HEK293 (cell line): ENCODE results near the gene ANGPT4.

ENCODE experiments used
- CTCF ChIA-PET: fragments of 350-600 bp; formaldehyde crosslinking; extraction: SDS; loops from one replicate; lab custom pipeline; 2021; ENCODE audit warnings: antibody characterized with exemption; lab: Yijun Ruan, JAX
- POLR2A ChIA-PET: fragments of 300-600 bp; formaldehyde crosslinking; extraction: SDS; loops from one replicate; lab custom pipeline; 2020; ENCODE audit warnings: antibody characterized with exemption, inconsistent platforms; lab: Yijun Ruan, JAX
- H3K27ac ChIP-seq: fragments of 200-500 bp; sonication (Bioruptor generic); 2 replicates; pipeline ENCODE4 v1.5.1; 2014; ENCODE audit warnings: low read depth, low read length, control low read depth, inconsistent platforms; ENCODE audit errors: extremely low read depth
- H3K36me3 ChIP-seq, 2 experiments: fragments of 200-500 bp in 1 of 2; sonication (Bioruptor generic) in 1 of 2; 1 replicate in 1 of 2; 2 replicates in 1 of 2; pipeline ENCODE4 v1.5.1; 2014 to 2017; ENCODE audit warnings: inconsistent platforms in 2 of 2, low read length in 2 of 2; ENCODE audit not compliant: control insufficient read depth in 2 of 2, insufficient read depth in 1 of 2
- H3K4me1 ChIP-seq: fragments of 200-500 bp; sonication (Bioruptor generic); 2 replicates; pipeline ENCODE4 v1.5.1; 2014; ENCODE audit warnings: mild to moderate bottlenecking, low read length, inconsistent platforms; ENCODE audit not compliant: control insufficient read depth, insufficient read depth
- H3K4me3 ChIP-seq: 2 replicates; pipeline ENCODE4 v1.5.1; 2011; ENCODE audit warnings: low read depth, mild to moderate bottlenecking, control low read depth, low read length, moderate library complexity
- H3K9me3 ChIP-seq: fragments of 200-500 bp; sonication (Bioruptor generic); 2 replicates; pipeline ENCODE4 v1.5.1; 2014; ENCODE audit warnings: low read depth, low read length, inconsistent platforms; ENCODE audit not compliant: control insufficient read depth, insufficient read depth
- HOXC10 ChIP-seq: sonication (generic); formaldehyde crosslinking; IDR thresholded peaks from 2 replicates; pipeline ENCODE4 v1.8.1; 2023; ENCODE audit warnings: mild to moderate bottlenecking, missing genetic modification reagents
- HOXD13 ChIP-seq: sonication (generic); formaldehyde crosslinking; IDR thresholded peaks from 2 replicates; pipeline ENCODE4 v1.8.0; 2022; ENCODE audit warnings: missing genetic modification reagents, borderline replicate concordance
- KLF1 ChIP-seq: fragments of 450-650 bp; formaldehyde crosslinking; IDR thresholded peaks from 2 replicates; pipeline ENCODE4 v1.5.1; 2016; ENCODE audit warnings: missing biosample characterization, missing genetic modification characterization
- MZF1 ChIP-seq: fragments of 450-650 bp; formaldehyde crosslinking; IDR thresholded peaks from 2 replicates; pipeline ENCODE4 v1.5.1; 2017; ENCODE audit warnings: missing biosample characterization, missing genetic modification characterization, borderline replicate concordance
- SCRT1 ChIP-seq: fragments of 450-650 bp; formaldehyde crosslinking; IDR thresholded peaks from 2 replicates; pipeline ENCODE4 v1.5.1; 2016; ENCODE audit warnings: missing biosample characterization, missing genetic modification characterization, borderline replicate concordance
- SCRT2 ChIP-seq: fragments of 450-650 bp; formaldehyde crosslinking; IDR thresholded peaks from 2 replicates; pipeline ENCODE4 v1.5.1; 2016; ENCODE audit warnings: missing biosample characterization, missing genetic modification characterization
- SETDB1 ChIP-seq: IDR thresholded peaks from one replicate; pipeline ENCODE4 v1.6.1; 2017; ENCODE audit warnings: mild to moderate bottlenecking, low read length, moderate library complexity, mixed read lengths; ENCODE audit not compliant: insufficient read length
- YY1 ChIP-seq: fragments of 450-650 bp; formaldehyde crosslinking; IDR thresholded peaks from 2 replicates; pipeline ENCODE4 v1.5.1; 2018; ENCODE audit warnings: missing biosample characterization, missing genetic modification characterization
- ZBTB26 ChIP-seq: fragments of 450-650 bp; formaldehyde crosslinking; optimal IDR thresholded peaks from 2 replicates; pipeline ENCODE3; 2016; ENCODE audit warnings: missing biosample characterization, mild to moderate bottlenecking, missing genetic modification characterization
- ZBTB7A ChIP-seq: fragments of 450-650 bp; formaldehyde crosslinking; IDR thresholded peaks from 2 replicates; pipeline ENCODE4 v1.5.1; 2016; ENCODE audit warnings: low read depth, missing biosample characterization, missing genetic modification characterization
- ZEB2 ChIP-seq: fragments of 450-650 bp; formaldehyde crosslinking; IDR thresholded peaks from 2 replicates; pipeline ENCODE4 v1.5.1; 2016; ENCODE audit warnings: missing biosample characterization, missing genetic modification characterization
- ZFP37 ChIP-seq: fragments of 450-650 bp; formaldehyde crosslinking; IDR thresholded peaks from 2 replicates; pipeline ENCODE4 v1.5.1; 2016; ENCODE audit warnings: missing biosample characterization, missing genetic modification characterization
- ZNF121 ChIP-seq: fragments of 450-650 bp; formaldehyde crosslinking; IDR thresholded peaks from 2 replicates; pipeline ENCODE4 v1.5.1; 2016; ENCODE audit warnings: missing biosample characterization, missing genetic modification characterization
- ZNF202 ChIP-seq: fragments of 450-650 bp; formaldehyde crosslinking; IDR thresholded peaks from 2 replicates; pipeline ENCODE4 v1.5.1; 2016; ENCODE audit warnings: missing biosample characterization, missing genetic modification characterization, borderline replicate concordance
- ZNF214 ChIP-seq: fragments of 450-650 bp; formaldehyde crosslinking; IDR thresholded peaks from 2 replicates; pipeline ENCODE4 v1.5.1; 2017; ENCODE audit warnings: missing biosample characterization, mild to moderate bottlenecking, missing genetic modification characterization, borderline replicate concordance
- ZNF221 ChIP-seq: fragments of 450-650 bp; formaldehyde crosslinking; IDR thresholded peaks from 2 replicates; pipeline ENCODE4 v1.5.1; 2017; ENCODE audit warnings: missing biosample characterization, missing genetic modification characterization, borderline replicate concordance
- ZNF510 ChIP-seq: fragments of 450-650 bp; formaldehyde crosslinking; IDR thresholded peaks from 2 replicates; pipeline ENCODE4 v1.5.1; 2018; ENCODE audit warnings: mild to moderate bottlenecking, missing genetic modification characterization, missing biosample characterization; ENCODE audit not compliant: insufficient replicate concordance
- ZNF514 ChIP-seq: fragments of 450-650 bp; formaldehyde crosslinking; IDR thresholded peaks from 2 replicates; pipeline ENCODE4 v1.5.1; 2016; ENCODE audit warnings: missing biosample characterization, missing genetic modification characterization
- ZNF529 ChIP-seq: fragments of 450-650 bp; formaldehyde crosslinking; IDR thresholded peaks from 2 replicates; pipeline ENCODE4 v1.5.1; 2017; ENCODE audit warnings: missing genetic modification characterization, missing biosample characterization; ENCODE audit not compliant: insufficient replicate concordance
- ZNF610 ChIP-seq: fragments of 450-650 bp; formaldehyde crosslinking; IDR thresholded peaks from 2 replicates; pipeline ENCODE4 v1.5.1; 2016; ENCODE audit warnings: missing biosample characterization, missing genetic modification characterization, borderline replicate concordance
- ZNF658 ChIP-seq: fragments of 450-650 bp; formaldehyde crosslinking; IDR thresholded peaks from 2 replicates; pipeline ENCODE4; 2016; ENCODE audit warnings: missing biosample characterization, missing genetic modification characterization
- ZNF843 ChIP-seq: fragments of 450-650 bp; formaldehyde crosslinking; IDR thresholded peaks from 2 replicates; pipeline ENCODE4 v1.5.1; 2016; ENCODE audit warnings: missing biosample characterization, missing genetic modification characterization
- TF ChIP-seq, protein P1 (sequence below): fragments of 450-650 bp; formaldehyde crosslinking; IDR thresholded peaks from 2 replicates; pipeline ENCODE4 v1.5.1; 2016; ENCODE audit warnings: missing biosample characterization, missing genetic modification characterization
- TF ChIP-seq, protein P2 (sequence below): fragments of 450-650 bp; formaldehyde crosslinking; conservative IDR thresholded peaks from 2 replicates; pipeline ENCODE4 v1.5.1; 2016; ENCODE audit warnings: low read depth, missing biosample characterization, missing genetic modification characterization

The ANGPT4 gene

GRCh38 chr20:934186-934840 is 18.2 kb upstream of the ANGPT4 start:
- H3K9me3 ChIP-seq, result peaks cover 3% of the 10 kb centered on the region; the same call in 1 of the 2 replicates
- H3K27ac ChIP-seq, result no peak overlapping the region
- H3K4me3 ChIP-seq, result no peak overlapping the region
- H3K4me1 ChIP-seq, result no peaks in the 10 kb centered on the region
- ChIA-PET CTCF (no interaction called here), POLR2A (no interaction called here)
- no peaks in the 10 kb centered on the region for H3K36me3 ChIP-seq
- TF ChIP-seq YY1 (tag by site-specific recombination) (no peak), ZNF214 (tag by site-specific recombination) (no peak), ZNF221 (tag by site-specific recombination) (no peak), KLF1 (tag by site-specific recombination) (no peak), ZNF529 (tag by site-specific recombination) (no peak), ZNF843 (tag by site-specific recombination) (no peak), ZNF610 (tag by site-specific recombination) (no peak), ZEB2 (tag by site-specific recombination) (no peak), HOXD13 (CRISPR knock-in tag) (no peak)
- TF ChIP-seq, protein P1, sequence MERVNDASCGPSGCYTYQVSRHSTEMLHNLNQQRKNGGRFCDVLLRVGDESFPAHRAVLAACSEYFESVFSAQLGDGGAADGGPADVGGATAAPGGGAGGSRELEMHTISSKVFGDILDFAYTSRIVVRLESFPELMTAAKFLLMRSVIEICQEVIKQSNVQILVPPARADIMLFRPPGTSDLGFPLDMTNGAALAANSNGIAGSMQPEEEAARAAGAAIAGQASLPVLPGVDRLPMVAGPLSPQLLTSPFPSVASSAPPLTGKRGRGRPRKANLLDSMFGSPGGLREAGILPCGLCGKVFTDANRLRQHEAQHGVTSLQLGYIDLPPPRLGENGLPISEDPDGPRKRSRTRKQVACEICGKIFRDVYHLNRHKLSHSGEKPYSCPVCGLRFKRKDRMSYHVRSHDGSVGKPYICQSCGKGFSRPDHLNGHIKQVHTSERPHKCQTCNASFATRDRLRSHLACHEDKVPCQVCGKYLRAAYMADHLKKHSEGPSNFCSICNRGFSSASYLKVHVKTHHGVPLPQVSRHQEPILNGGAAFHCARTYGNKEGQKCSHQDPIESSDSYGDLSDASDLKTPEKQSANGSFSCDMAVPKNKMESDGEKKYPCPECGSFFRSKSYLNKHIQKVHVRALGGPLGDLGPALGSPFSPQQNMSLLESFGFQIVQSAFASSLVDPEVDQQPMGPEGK, result no peak

DNA sequence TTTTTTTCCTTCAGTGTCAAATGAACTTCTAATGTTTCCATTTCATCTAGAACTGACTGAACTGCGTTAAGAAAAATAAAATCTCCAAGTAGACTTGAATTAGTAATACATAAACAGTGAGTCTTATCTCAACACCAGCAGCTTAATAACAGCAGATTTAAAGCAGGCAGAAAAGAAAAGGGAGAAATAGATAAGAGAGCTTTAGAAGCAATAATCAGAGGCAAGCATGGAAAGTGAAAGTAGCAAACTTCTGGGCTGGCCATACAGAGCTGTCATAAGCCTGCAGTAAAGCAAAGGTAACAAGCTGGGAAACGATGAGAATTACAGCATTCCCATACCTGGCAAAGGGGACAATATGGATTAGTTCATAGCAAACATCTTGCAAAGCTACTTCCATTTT is 16.9 kb upstream of the ANGPT4 start:
- TF ChIP-seq ZNF121 (tag by site-specific recombination) (no peak), ZBTB26 (no peak), ZNF514 (tag by site-specific recombination) (no peak)
- TF ChIP-seq, all 188 proteins: peak for 0
- H3K27ac ChIP-seq, result no peak overlapping the region
- ChIA-PET CTCF (no interaction called here), POLR2A (no interaction called here)
- no peak overlapping the region for H3K4me3 ChIP-seq
- no peaks in the 10 kb centered on the region for H3K4me1 ChIP-seq
- peaks cover 3% of the 10 kb centered on the region; the same call in 1 of the 2 replicates for H3K9me3 ChIP-seq
- H3K36me3 ChIP-seq, result no peaks in the 10 kb centered on the region

DNA sequence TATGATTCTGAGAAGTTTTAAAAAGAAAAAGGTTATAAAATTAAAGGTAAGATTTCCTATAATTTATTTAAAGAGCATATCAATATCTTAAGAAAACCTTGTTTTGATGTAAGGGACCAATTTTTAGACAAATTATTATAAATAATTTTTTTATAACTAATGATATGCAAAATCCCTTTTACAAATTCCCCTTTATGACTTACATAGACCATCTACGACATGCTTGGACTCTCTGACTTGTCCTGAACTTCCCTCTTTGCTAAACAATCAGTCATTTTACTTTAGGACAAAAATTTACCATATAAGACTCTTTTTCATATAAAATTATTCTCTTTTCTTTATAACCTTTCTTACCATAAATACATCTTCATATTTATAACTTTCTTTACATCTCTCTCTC is 15.3 kb upstream of the ANGPT4 start:
- peaks cover 3% of the 10 kb centered on the region; the same call in 1 of the 2 replicates for H3K9me3 ChIP-seq
- CTCF ChIA-PET, result interaction anchor here (0.6 to 1.0 kb wide), 2 partner anchors 25 kb away, joined by 3 read pairs; no protein-coding TSS in a partner anchor
- POLR2A ChIA-PET, result no interaction called here
- no peaks in the 10 kb centered on the region for H3K4me1 ChIP-seq
- H3K36me3 ChIP-seq, result no peaks in the 10 kb centered on the region
- H3K27ac ChIP-seq, result no peak overlapping the region
- H3K4me3 ChIP-seq, result no peak overlapping the region
- TF ChIP-seq SETDB1 (peak; percentile 98), MZF1 (peak; percentile 95), HOXC10 (CRISPR knock-in tag) (no peak), SCRT1 (no peak), ZFP37 (tag by site-specific recombination) (no peak), SCRT2 (0 out of 2 replicates have a peak, but pooled peaks have one; percentile 13), ZNF658 (tag by site-specific recombination) (no peak), ZBTB7A (tag by site-specific recombination) (no peak), ZNF202 (no peak), ZNF510 (peak; percentile 15)
- TF ChIP-seq, protein P2, sequence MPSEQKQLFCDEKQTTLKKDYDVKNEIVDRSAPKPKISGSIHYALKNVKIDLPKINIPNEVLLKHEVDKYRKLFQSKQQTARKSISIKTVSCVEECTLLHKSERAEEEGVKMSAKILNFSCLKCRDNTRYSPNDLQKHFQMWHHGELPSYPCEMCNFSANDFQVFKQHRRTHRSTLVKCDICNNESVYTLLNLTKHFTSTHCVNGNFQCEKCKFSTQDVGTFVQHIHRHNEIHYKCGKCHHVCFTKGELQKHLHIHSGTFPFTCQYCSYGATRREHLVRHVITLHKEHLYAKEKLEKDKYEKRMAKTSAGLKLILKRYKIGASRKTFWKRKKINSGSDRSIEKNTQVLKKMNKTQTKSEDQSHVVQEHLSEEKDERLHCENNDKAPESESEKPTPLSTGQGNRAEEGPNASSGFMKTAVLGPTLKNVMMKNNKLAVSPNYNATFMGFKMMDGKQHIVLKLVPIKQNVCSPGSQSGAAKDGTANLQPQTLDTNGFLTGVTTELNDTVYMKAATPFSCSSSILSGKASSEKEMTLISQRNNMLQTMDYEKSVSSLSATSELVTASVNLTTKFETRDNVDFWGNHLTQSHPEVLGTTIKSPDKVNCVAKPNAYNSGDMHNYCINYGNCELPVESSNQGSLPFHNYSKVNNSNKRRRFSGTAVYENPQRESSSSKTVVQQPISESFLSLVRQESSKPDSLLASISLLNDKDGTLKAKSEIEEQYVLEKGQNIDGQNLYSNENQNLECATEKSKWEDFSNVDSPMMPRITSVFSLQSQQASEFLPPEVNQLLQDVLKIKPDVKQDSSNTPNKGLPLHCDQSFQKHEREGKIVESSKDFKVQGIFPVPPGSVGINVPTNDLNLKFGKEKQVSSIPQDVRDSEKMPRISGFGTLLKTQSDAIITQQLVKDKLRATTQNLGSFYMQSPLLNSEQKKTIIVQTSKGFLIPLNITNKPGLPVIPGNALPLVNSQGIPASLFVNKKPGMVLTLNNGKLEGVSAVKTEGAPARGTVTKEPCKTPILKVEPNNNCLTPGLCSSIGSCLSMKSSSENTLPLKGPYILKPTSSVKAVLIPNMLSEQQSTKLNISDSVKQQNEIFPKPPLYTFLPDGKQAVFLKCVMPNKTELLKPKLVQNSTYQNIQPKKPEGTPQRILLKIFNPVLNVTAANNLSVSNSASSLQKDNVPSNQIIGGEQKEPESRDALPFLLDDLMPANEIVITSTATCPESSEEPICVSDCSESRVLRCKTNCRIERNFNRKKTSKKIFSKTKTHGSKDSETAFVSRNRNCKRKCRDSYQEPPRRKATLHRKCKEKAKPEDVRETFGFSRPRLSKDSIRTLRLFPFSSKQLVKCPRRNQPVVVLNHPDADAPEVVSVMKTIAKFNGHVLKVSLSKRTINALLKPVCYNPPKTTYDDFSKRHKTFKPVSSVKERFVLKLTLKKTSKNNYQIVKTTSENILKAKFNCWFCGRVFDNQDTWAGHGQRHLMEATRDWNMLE (tag by site-specific recombination), result 0 out of 2 replicates have a peak, but pooled peaks have one; percentile 28
